ENCODE data around the gene PCCA. TPM values are rescaled to one million over a fixed set of nuclear protein-coding genes. Genes with fewer than 3 reads are reported as not detected.

PCCA gene
- total RNA-seq, 1 donor from 2014 or later: 200 TPM

DNA sequence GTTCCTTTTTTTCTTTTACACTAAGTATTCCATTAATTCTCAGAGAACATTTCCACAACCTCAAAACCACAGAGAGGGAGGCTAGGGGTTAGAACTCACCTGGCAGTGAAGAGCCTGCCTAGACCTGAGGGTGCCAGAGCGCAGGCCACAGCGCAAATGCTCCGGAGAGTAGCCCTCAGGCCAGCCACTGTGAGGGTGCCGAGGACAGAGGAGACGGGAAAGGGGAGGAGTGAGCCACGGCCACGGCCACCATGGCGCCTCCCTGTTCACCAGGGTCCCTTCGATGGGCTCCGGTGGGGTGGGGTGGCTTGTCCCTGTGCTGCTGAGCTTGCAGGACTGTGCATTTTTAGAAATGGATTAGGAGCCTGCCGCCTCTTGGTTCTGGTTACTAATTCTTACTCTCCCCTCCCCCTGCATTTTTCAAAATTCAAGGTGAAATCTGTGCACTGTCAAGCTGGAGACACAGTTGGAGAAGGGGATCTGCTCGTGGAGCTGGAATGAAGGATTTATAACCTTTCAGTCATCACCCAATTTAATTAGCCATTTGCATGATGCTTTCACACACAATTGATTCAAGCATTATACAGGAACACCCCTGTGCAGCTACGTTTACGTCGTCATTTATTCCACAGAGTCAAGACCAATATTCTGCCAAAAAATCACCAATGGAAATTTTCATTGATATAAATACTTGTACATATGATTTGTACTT is 440.9 kb downstream of the PCCA start:
- DNase-seq: no peak

DNA sequence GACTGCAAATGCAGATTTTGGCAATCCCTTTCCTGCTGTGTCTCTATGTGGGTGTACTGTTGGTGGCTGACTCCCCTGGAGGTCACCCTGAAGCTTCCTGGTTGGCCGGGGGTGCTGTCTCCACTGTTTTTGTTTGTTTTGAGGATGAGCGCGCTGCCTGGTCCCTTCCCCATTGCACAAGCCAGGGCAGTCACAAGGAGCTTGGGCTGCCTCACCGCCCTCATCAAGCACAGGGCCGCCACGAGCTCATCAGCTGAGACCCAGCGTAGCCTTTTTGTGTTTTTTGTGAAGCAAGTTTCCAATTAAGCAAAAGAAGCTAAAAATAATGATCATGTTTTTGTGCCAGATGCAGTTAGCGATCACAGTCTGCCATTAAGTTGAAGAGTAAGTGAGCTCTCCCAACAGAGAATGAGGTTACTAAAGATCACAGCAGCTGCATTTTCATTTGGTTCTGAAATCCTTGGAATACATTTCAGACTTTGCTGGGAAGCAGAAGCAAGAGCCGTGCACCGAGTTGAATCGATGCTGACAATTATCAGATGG is 441.8 kb downstream of the PCCA start:
- DNase-seq: no peak

DNA sequence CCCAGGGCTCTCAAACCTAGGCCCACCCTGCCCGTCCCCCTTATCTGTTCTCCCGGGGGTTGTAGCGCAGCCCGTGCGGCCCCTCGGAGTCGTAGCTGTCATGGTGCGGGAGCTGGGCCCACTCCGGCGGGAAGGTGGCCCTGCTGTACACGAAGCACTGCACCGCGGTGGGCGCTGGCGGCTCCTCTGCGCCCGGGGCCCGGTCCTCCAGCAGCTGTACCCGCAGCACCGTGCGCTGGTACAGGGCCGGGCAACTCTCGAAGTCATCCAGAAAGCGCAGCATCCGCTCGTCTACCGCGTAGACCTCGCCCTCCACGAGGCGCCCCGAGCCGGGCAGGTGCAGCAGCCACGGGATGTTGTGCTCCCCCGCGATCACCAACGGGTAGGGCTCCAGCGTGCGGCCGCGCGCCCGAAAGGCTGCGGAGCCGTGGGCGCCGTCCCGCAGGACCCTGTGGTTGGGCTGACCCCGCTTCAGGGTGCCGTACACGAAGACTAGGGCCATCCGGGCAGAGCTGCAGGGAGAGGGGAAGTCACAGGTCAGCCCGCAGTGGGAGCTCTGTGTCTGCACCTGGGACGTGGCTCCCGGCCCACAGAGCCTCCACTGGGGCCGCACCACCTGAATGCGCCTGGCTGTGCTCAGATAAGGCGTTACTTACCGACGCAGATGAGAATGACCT is 443.3 kb downstream of the PCCA start:
- DNase-seq: no peak

- no peak for DNase-seq
Observed at GRCh38 chr13:100532836-100533435, 444.0 kb downstream of the PCCA start.

- no peak for DNase-seq
Observed at GRCh38 chr13:100533588-100534041, 444.7 kb downstream of the PCCA start.

GRCh38 chr13:100534147-100534843 is 445.4 kb downstream of the PCCA start:
- DNase-seq: no peak

DNA sequence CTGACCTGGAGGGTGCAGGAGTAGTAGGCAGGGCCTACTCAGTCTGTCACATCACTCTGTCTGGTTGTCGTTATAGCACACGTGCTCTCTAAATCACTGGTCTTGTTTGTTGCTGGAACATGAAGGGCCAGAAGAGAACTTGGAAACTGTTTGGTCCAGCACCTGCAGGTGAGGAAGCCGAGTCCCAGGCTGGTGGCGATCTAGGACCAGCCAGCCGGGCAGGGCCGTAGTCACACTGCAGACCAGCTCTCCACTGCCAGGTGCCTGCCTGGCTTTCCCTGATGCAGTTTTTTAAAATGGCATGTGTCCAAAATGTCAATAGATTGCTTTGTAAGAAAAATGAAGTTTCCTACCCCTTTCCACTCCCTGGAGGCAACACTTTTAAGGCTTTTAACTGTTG is 446.0 kb downstream of the PCCA start:
- DNase-seq: no peak

GRCh38 chr13:100535426-100536135 is 446.7 kb downstream of the PCCA start:
- DNase-seq: no peak

DNA sequence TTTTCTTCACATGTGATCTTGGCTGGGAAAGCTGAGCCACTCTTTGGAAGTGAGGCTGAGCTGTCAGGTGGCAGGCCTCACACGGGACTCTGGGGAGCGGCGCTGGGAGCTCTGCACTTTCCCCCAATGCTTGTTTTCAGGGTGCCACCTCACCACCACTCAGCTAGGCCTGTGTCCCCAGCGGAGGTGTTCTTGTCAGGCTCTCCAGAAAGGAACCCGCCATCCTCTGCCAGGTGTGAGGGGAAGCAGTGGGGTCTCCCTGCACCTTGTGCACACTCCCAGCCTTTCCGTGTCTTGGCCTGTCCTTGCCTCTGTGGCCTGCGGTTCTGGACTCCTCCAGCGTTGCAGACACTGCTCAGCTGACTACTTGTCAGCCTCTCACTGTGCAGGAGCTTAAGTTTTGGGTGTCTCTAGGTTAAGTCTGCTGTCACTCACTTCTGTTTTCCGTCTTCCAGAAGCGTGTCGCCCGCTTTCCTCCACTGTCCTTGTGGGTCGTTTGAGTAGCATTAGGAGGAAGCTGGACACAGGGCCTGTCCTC is 447.8 kb downstream of the PCCA start:
- no peak for DNase-seq

DNA sequence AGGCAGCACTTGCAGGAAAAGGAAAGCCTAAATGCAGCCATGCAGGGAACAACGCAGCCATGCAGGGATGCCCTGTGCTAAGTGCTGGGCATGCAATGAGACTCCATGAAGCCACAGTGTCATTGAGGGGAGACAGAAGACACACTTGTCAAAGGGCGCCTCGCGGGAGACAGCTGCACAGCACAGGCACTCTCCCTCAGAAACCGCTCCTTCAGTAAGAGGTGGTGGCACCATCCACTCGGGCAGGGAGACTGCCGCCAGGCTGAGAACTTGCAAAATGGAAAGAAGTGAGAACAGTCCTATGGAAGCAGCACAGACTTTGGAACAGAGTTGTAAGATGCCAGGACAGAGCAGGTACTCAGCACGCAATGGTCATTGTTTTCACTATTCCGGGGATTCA is 448.6 kb downstream of the PCCA start:
- no peak for DNase-seq

- no peak for DNase-seq
Observed at GRCh38 chr13:100537951-100538462, 449.1 kb downstream of the PCCA start.

- no peak for DNase-seq
Observed at GRCh38 chr13:100540621-100541020, 451.7 kb downstream of the PCCA start.

DNA sequence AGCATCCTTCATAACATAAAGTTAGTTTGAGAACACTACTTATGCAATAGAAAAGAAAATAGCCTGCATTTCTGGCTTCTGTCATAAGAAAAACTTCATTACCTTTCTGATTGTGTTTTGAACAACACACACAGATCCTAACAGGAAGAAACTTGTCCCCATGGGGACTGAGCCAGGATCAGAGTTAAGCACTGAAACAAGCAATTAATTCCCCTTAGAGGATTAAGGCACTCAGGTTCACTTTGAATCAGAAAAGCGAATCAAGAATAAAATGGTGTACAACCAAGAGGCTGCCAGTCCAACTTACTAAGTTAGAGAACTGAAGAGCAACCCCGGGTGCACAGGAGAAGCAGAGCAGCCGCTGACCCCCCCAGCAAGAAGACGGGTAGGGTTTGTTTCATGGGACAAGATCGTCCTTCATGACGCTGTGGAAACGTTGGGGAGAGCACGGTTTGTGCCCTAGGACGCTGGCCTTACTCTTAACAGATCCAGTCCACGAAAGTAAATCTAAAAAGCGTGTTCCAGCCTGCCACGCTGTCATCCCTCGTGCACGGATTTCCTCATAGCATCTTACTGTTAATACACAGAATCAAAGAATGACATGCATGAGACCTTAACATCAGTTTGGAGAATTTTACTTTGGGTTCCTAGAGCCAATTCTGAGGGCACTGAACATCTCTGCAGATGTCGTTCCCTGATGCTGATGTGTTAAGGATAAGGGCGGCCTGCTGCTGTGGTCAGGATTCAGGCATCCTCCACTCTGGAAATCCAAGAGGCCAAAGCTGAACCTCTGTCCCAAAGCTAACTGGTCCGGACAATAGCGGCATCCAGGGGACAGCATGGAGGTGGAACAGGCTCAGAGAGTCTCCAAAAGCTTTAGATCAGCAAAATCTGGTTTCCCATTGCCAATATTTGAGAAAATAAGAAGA is 453.3 kb downstream of the PCCA start:
- no peak for DNase-seq

DNA sequence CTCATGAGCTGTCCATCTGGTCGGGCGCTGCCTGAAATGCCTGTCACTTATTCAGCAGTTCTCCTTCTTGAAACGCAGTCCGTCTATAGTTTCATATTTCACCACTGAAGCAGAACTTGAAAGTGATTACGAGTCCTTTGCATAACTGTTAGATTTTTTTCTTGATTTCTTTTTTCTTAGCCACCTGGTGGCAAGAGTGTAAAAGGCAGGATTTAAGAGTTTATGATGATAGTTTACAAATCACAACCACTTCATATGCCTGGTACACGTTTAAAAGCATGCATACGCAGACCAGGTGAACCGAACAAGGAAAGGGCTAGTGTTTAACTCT is 453.9 kb downstream of the PCCA start:
- DNase-seq: no peak

DNA sequence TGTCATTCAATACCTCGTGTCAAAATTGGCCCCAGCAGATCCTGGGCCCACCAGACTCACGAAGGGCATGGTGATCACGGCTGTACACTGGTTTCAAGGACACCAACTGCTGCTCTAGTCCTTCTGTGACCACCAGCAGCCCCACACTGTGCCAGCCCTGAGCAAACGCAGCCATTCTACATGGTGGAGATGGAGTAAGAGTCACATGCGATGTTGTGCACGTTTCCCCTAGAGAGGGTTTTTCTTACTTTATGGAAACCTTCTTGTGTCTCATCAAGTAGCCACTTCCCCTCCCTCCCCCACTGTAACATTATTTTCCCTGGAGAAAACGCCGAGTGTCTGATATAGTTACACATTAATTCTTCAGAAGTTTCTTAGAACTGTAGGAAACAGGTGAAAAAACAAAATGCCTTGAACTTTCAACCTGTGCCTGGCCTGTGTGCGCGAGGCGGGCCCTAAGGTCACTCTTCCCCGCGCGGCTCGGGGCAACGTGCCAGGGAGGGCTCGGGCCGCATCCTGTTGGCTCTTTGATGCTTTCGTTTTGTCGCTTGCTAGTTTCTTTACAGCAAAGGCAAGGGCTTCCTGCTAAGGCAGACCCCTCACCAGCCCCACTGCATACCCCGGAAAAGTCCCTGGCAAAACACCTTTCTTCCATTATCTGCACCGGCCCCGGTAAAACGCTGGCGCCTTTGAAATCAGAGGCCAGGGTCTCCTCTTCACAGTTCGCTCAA is 455.1 kb downstream of the PCCA start:
- no peak for DNase-seq

DNA sequence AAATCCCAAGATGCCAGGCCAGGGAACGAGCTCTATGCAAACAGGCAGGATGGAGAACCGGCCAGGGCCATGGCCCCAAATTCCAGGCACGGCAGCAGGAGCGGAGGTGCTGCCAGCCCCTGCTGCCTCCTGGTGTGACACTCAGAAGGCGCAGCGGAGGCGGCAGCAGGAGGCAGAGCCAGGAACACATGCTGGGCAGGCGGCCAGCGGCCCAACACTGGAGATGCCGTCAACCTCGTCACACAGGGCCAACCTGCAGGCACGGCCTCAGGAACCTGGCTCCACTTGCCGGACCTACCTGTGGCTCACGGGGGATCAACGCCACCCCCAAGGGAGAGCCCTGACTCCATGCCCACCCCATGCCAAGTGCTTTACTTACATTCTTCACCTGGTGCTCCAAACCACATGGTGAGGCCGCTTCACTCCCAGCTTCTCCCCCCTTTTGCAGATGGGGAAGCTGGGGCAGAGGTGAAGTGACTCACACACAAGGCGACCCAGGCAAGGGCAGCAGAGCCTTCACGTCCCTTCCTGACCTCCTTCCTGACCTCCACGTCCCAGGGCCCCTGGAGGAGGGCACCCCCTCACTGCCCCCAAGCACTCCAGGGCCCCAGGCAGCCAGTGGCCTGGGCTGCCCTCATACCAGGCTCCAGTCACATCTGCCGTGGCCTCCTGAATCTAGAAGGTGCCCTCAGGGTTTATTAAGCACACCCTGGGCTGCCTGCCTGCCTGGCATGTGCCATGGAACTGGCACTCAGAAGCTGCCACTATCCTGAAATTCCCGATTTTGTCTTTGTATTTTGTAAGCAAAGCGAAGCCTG is 456.2 kb downstream of the PCCA start:
- DNase-seq: no peak

- DNase-seq: no peak
Observed at GRCh38 chr13:100545684-100546061, 456.8 kb downstream of the PCCA start.

- DNase-seq: no peak
Observed at GRCh38 chr13:100546713-100547405, 458.0 kb downstream of the PCCA start.
